K562 (cell line): ENCODE measurements around the gene BBS5. TPM values are rescaled to one million over a fixed set of nuclear protein-coding genes. Genes with fewer than 3 reads are reported as not detected.

ENCODE experiments used
- ATAC-seq: fragments of 200-7000 bp; cut with Tn5 transposase; 3 replicates; pipeline ENCODE4 v1.9.1; 2020; ENCODE audit warnings: moderate library complexity
- BruUV-seq: library from RNA; stranded (reverse); fragments of 400-500 nt; replicated peaks from 2 replicates; lab custom pipeline; 2021; lab: Mats Ljungman, UMichigan
- CTCF ChIA-PET: fragments of 300-600 bp; formaldehyde crosslinking; extraction: SDS; loops from one replicate; lab custom pipeline; 2021; ENCODE audit warnings: low intra/inter-chr PET ratio; lab: Yijun Ruan, JAX
- POLR2A ChIA-PET: fragments of 300-600, 350-650 bp; sonication (Branson Sonifier 250); formaldehyde crosslinking; extraction: SDS; loops from one replicate; lab custom pipeline; 2021; ENCODE audit warnings: antibody characterized with exemption, inconsistent platforms; lab: Yijun Ruan, JAX
- DNase-seq, 4 experiments: peaks; one replicate each; pipeline versions ENCODE4 v3.0.0 to v3.0.0-alpha.2; 2011 to 2018; ENCODE audit warnings: low spot score in 3 of 4, mixed read lengths in 3 of 4; ENCODE audit errors: extremely low read depth in 1 of 4
- FAIRE-seq: peaks from 2 replicates; lab custom pipeline; 2011; peaks lifted over from hg19 to GRCh38; lab: Jason Lieb, UNC
- H2AFZ ChIP-seq: 2 replicates; pipeline ENCODE4 v1.6.0; 2011; ENCODE audit warnings: low read depth, low read length, control low read depth, inconsistent platforms
- H3K27ac ChIP-seq: fragments of 200-600 bp; 3 replicates; pipeline ENCODE4 v1.8.0; 2011; ENCODE audit warnings: low read depth, mild to moderate bottlenecking, control low read depth, inconsistent platforms, low read length, moderate library complexity, mixed read lengths; ENCODE audit errors: extremely low read depth
- H3K27me3 ChIP-seq, 2 experiments: fragments of 300-600 bp in 1 of 2; 2 replicates in 1 of 2; 3 replicates in 1 of 2; pipeline versions ENCODE4 v1.6.0 to v1.8.0; 2011; ENCODE audit warnings: inconsistent platforms in 2 of 2, low read length in 2 of 2, mild to moderate bottlenecking in 1 of 2, mixed read lengths in 1 of 2, moderate library complexity in 1 of 2; ENCODE audit not compliant: control insufficient read depth in 2 of 2, insufficient read depth in 2 of 2
- H3K36me3 ChIP-seq: fragments of 300-600 bp; 3 replicates; pipeline ENCODE4 v1.8.0; 2011; ENCODE audit warnings: mild to moderate bottlenecking, low read length, inconsistent platforms; ENCODE audit not compliant: control insufficient read depth, insufficient read depth
- H3K4me1 ChIP-seq, 2 experiments: fragments of 200-600 bp in 1 of 2; replicated peaks in 1 of 2; 2 replicates in 1 of 2; 3 replicates in 1 of 2; pipeline versions ENCODE4 v1.5.1 to v1.8.0; 2011; ENCODE audit warnings: inconsistent platforms in 2 of 2, low read length in 2 of 2, mild to moderate bottlenecking in 1 of 2, mixed read lengths in 1 of 2, moderate library complexity in 1 of 2; ENCODE audit not compliant: control insufficient read depth in 2 of 2, insufficient read depth in 2 of 2
- H3K4me2 ChIP-seq: 2 replicates; pipeline ENCODE4 v1.6.1; 2011; ENCODE audit warnings: low read length, control low read depth, inconsistent platforms, mixed read lengths; ENCODE audit not compliant: insufficient read depth
- H3K4me3 ChIP-seq: fragments of 200-600 bp; sonication (generic), shearing (Covaris generic); 2 replicates; pipeline ENCODE4 v1.5.1; 2016; ENCODE audit warnings: control low read depth, inconsistent platforms
- H3K79me2 ChIP-seq: fragments of 200-600 bp; 3 replicates; pipeline ENCODE4 v1.8.0; 2011; ENCODE audit warnings: low read length, inconsistent platforms; ENCODE audit not compliant: control insufficient read depth, insufficient read depth
- H3K9ac ChIP-seq, 2 experiments: 2 replicates each; pipeline versions ENCODE4 v1.6.0 to v1.6.1; 2011; ENCODE audit warnings: low read depth in 2 of 2, low read length in 2 of 2, control low read depth in 1 of 2, inconsistent platforms in 1 of 2, mild to moderate bottlenecking in 1 of 2, mixed read lengths in 1 of 2; ENCODE audit not compliant: insufficient read depth in 1 of 2
- H3K9me1 ChIP-seq: one replicate; pipeline ENCODE4 v1.6.0; 2011; ENCODE audit warnings: inconsistent platforms, mild to moderate bottlenecking, low read length, moderate library complexity; ENCODE audit not compliant: control insufficient read depth, insufficient read depth
- H3K9me3 ChIP-seq: replicated peaks from 2 replicates; pipeline ENCODE4 v1.5.1; 2011; ENCODE audit warnings: low read depth, low read length, inconsistent platforms; ENCODE audit not compliant: control insufficient read depth, insufficient read depth
- H4K20me1 ChIP-seq: replicated peaks from 2 replicates; pipeline ENCODE4 v1.6.1; 2011; ENCODE audit warnings: low read length, inconsistent platforms, mixed read lengths; ENCODE audit not compliant: control insufficient read depth, insufficient read depth
- DIDO1 ChIP-seq: fragments of 450-650 bp; IDR thresholded peaks from 2 replicates; pipeline ENCODE4 v1.6.1; 2016; ENCODE audit warnings: low read depth, missing biosample characterization, missing genetic modification characterization
- RNF219 ChIP-seq: fragments of 250-450 bp; sonication (Bioruptor Pico); IDR thresholded peaks from 2 replicates; pipeline ENCODE4 v1.5.0; 2022; ENCODE audit warnings: mild to moderate bottlenecking
- STAT6 ChIP-seq: sonication (generic); formaldehyde crosslinking; IDR thresholded peaks from 2 replicates; pipeline ENCODE4 v1.8.1; 2023; ENCODE audit warnings: mild to moderate bottlenecking, missing genetic modification reagents
- TCF7 ChIP-seq: sonication (generic); IDR thresholded peaks from 2 replicates; pipeline ENCODE4 v1.6.1; 2016; ENCODE audit warnings: antibody characterized with exemption, borderline replicate concordance
- ZNF668 ChIP-seq: fragments of 250-450 bp; sonication (Bioruptor Pico); IDR thresholded peaks from 2 replicates; pipeline ENCODE4 v1.8.0; 2022; ENCODE audit warnings: mild to moderate bottlenecking, inconsistent platforms
- in situ Hi-C: fragments of 300-500 bp; cut with MboI; formaldehyde crosslinking; loops from 4 replicates; pipeline ENCODE4 v1.15.0; 2018; ENCODE audit warnings: inconsistent platforms, mixed read lengths
- intact Hi-C: fragments of 100-400 bp; cut with micrococcal nuclease; formaldehyde crosslinking; loops from 2 replicates; pipeline ENCODE4 v1.14.2; 2022
- polyA plus RNA-seq, 8 experiments: library from polyadenylated mRNA; depleted of rRNA in 4 of 8; stranded (reverse) in 5 of 8; unstranded in 3 of 8; fragments of >200 nt; fragmentation: Nextera tagmentation in 2 of 8; fragmentation: Illumina TruSeq in 1 of 8; extraction: Ambion mirVana in 2 of 8; extraction: Trizol in 1 of 8; gene quantifications; 2 replicates each; pipeline versions ENCODE4 v1.2.1 to v1.2.3, GENCODE V29; 2011 to 2014; ENCODE audit warnings: inconsistent platforms in 1 of 8, missing spikeins in 1 of 8
- total RNA-seq, 7 experiments: library from RNA; depleted of rRNA in 6 of 7; stranded (reverse); fragments of >200 nt in 6 of 7; fragmentation: Illumina TruSeq in 2 of 7; extraction: Trizol in 2 of 7; gene quantifications; 2 replicates each; pipeline versions ENCODE4 v1.2.1 to v1.2.3, GENCODE V29; 2011 to 2021; ENCODE audit warnings: low replicate concordance in 1 of 7

BBS5 gene
- total and polyA plus RNA-seq, 9 of the 15 experiments (the other 6 are each of a cell fraction or from before 2014, with no cell fraction given), result 0.48 to 6.9 (median 4.3) TPM

GRCh38 chr2:169490834-169491233, 11.5 kb downstream of the BBS5 start:
- intact Hi-C loops (no loop called here), in situ Hi-C loops (no loop called here)
- BruUV-seq, result no TSS peak
- CTCF ChIA-PET, result no interaction called here
- no peak overlapping the region for H2AFZ ChIP-seq
- DNase-seq (no peak), ATAC-seq (no peak), FAIRE-seq (no peak)
- H3K36me3 ChIP-seq, result no peaks in the 10 kb centered on the region
- no peaks in the 10 kb centered on the region for H4K20me1 ChIP-seq
- no peak overlapping the region for H3K4me2 ChIP-seq
- no peak overlapping the region for H3K9ac ChIP-seq
- H3K27me3 ChIP-seq, result no peaks in the 10 kb centered on the region
- TF ChIP-seq STAT6 (CRISPR knock-in tag), result no peak
- no peak for TF ChIP-seq RNF219
- TF ChIP-seq ZNF668 (CRISPR knock-in tag), result no peak
- no peak for TF ChIP-seq DIDO1 (tag)
- TF ChIP-seq TCF7, result no peak
- no peaks in the 10 kb centered on the region for H3K79me2 ChIP-seq
- no peak overlapping the region for H3K4me3 ChIP-seq
- H3K9me1 ChIP-seq, result no peaks in the 10 kb centered on the region
- no peak overlapping the region for H3K27ac ChIP-seq
- H3K9me3 ChIP-seq, result no peaks in the 10 kb centered on the region
- H3K4me1 ChIP-seq, result no peaks in the 10 kb centered on the region
- POLR2A ChIA-PET, result interaction anchor here (1.1 to 1.8 kb wide), 3 partner anchors 9 to 83 kb away, joined by 3 to 5 read pairs (median 5); partner anchors contain the start of genes BBS5 and FASTKD1
